ENCODE measurements around the gene GORASP1.
A peak's percentile ranks its signal among the peaks of the same experiment; 100 is the strongest.

GORASP1 gene

GRCh38 chr3:39124876-39125840 is 17.7 kb upstream of the GORASP1 start:
- no peak for DNase-seq

- no peak for DNase-seq
Observed at GRCh38 chr3:39122813-39123212, 15.4 kb upstream of the GORASP1 start.

- no peak for DNase-seq
Observed at GRCh38 chr3:39121621-39122020, 14.2 kb upstream of the GORASP1 start.

GRCh38 chr3:39118931-39119660 is 11.7 kb upstream of the GORASP1 start:
- DNase-seq = no peak

GRCh38 chr3:39118079-39118478 is 10.7 kb upstream of the GORASP1 start:
- no peak for DNase-seq

GRCh38 chr3:39115870-39116269 is 8.4 kb upstream of the GORASP1 start:
- DNase-seq = no peak

GRCh38 chr3:39114456-39114855 is 7.0 kb upstream of the GORASP1 start:
- no peak for DNase-seq

GRCh38 chr3:39113291-39113690 is 5.9 kb upstream of the GORASP1 start:
- no peak for DNase-seq

GRCh38 chr3:39112535-39112934 is 5.1 kb upstream of the GORASP1 start:
- no peak for DNase-seq

GRCh38 chr3:39112113-39112512 is 4.7 kb upstream of the GORASP1 start:
- no peak for DNase-seq

GRCh38 chr3:39110041-39110639 is 2.7 kb upstream of the GORASP1 start:
- no peak for DNase-seq

- DNase-seq = no peak
Observed at GRCh38 chr3:39109086-39109485, 1.7 kb upstream of the GORASP1 start.

GRCh38 chr3:39108200-39108710 is 828 bp upstream of the GORASP1 start:
- DNase-seq = no peak

- peak; percentile 12 for DNase-seq
Observed at GRCh38 chr3:39106851-39107387, 508 bp downstream of the GORASP1 start.

GRCh38 chr3:39106281-39106811 is 1.1 kb downstream of the GORASP1 start:
- DNase-seq = no peak

- no peak for DNase-seq
Observed at GRCh38 chr3:39105687-39106063, 1.8 kb downstream of the GORASP1 start.

GRCh38 chr3:39104961-39105686 is 2.3 kb downstream of the GORASP1 start:
- DNase-seq = no peak

- DNase-seq = no peak
Observed at GRCh38 chr3:39103791-39104552, 3.5 kb downstream of the GORASP1 start.

- no peak for DNase-seq
Observed at GRCh38 chr3:39103324-39103693, 4.1 kb downstream of the GORASP1 start.

- no peak for DNase-seq
Observed at GRCh38 chr3:39102504-39103323, 4.7 kb downstream of the GORASP1 start.
